Neural cell (in vitro differentiated cells): ENCODE measurements around the gene TIMELESS. TPM values are rescaled to one million over a fixed set of nuclear protein-coding genes. Genes with fewer than 3 reads are reported as not detected.

Experiments used
- H2AFZ ChIP-seq: fragments of 200-600, 300-800 bp; sonication (generic), shearing (Covaris generic); 2 replicates; pipeline ENCODE4 v1.6.0; 2014; ENCODE audit warnings: low read depth, mild to moderate bottlenecking, antibody characterized with exemption, low read length, moderate library complexity
- H3F3A ChIP-seq: fragments of 200-600 bp; shearing (Covaris generic); 2 replicates; pipeline ENCODE4 v1.6.1; 2016; ENCODE audit warnings: mild to moderate bottlenecking, moderate library complexity, mixed read lengths, antibody characterized with exemption, low read length; ENCODE audit not compliant: insufficient read depth, poor library complexity, severe bottlenecking
- H3K27ac ChIP-seq: fragments of 200-600, 300-800 bp; sonication (generic), shearing (Covaris generic); 2 replicates; pipeline ENCODE4 v1.5.1; 2014; ENCODE audit warnings: mild to moderate bottlenecking, low read length, moderate library complexity
- H3K27me3 ChIP-seq: fragments of 300-800, 200-600 bp; sonication (generic), shearing (Covaris generic); 2 replicates; pipeline ENCODE4 v1.6.0; 2014; ENCODE audit warnings: mild to moderate bottlenecking, low read depth, low read length, moderate library complexity; ENCODE audit not compliant: insufficient read depth
- H3K36me3 ChIP-seq: fragments of 300-800, 200-600 bp; sonication (generic), shearing (Covaris generic); 2 replicates; pipeline ENCODE4 v1.5.1; 2014; ENCODE audit warnings: mild to moderate bottlenecking, antibody characterized with exemption, low read length, moderate library complexity; ENCODE audit not compliant: insufficient read depth
- H3K4me2 ChIP-seq: fragments of 300-800, 200-600 bp; sonication (generic), shearing (Covaris generic); 2 replicates; pipeline ENCODE4 v1.6.0; 2014; ENCODE audit warnings: mild to moderate bottlenecking, low read length
- H3K4me3 ChIP-seq: fragments of 300-800, 200-600 bp; sonication (generic), shearing (Covaris generic); 2 replicates; pipeline ENCODE4 v1.5.1; 2014; ENCODE audit warnings: mild to moderate bottlenecking, low read length, moderate library complexity
- H3K79me2 ChIP-seq: fragments of 200-600 bp; shearing (Covaris generic); replicated peaks from 2 replicates; pipeline ENCODE4 v1.6.0; 2014; ENCODE audit warnings: mild to moderate bottlenecking, low read length, moderate library complexity; ENCODE audit not compliant: insufficient read depth
- H3K9ac ChIP-seq: fragments of 300-800, 200-600 bp; sonication (generic), shearing (Covaris generic); 2 replicates; pipeline ENCODE4 v1.6.1; 2016; ENCODE audit warnings: mild to moderate bottlenecking, low read length, mixed read lengths
- H3K9me2 ChIP-seq: fragments of 200-600 bp; shearing (Covaris generic); 2 replicates; pipeline ENCODE4 v1.6.1; 2016; ENCODE audit warnings: mild to moderate bottlenecking, low read length, mixed read lengths; ENCODE audit not compliant: insufficient read depth
- H3K9me3 ChIP-seq: fragments of 200-600, 300-800 bp; sonication (generic), shearing (Covaris generic); 2 replicates; pipeline ENCODE4 v1.6.1; 2016; ENCODE audit warnings: mild to moderate bottlenecking, mixed run types, low read length, moderate library complexity, mixed read lengths
- H4K20me1 ChIP-seq: fragments of 200-600 bp; shearing (Covaris generic); 2 replicates; pipeline ENCODE4 v1.6.1; 2016; ENCODE audit warnings: mild to moderate bottlenecking, mixed run types; ENCODE audit not compliant: insufficient read depth
- CTCF ChIP-seq: fragments of 450-650 bp; IDR thresholded peaks from 2 replicates; pipeline ENCODE4 v1.5.1; 2014; ENCODE audit warnings: antibody characterized with exemption, mild to moderate bottlenecking, moderate library complexity; ENCODE audit not compliant: poor library complexity, severe bottlenecking
- EP300 ChIP-seq: fragments of 450-650 bp; conservative IDR thresholded peaks from 2 replicates; pipeline ENCODE4 v1.6.1; 2014; ENCODE audit warnings: antibody characterized with exemption, mild to moderate bottlenecking, moderate library complexity; ENCODE audit not compliant: poor library complexity, severe bottlenecking
- EZH2 ChIP-seq: fragments of 200-600, 300-800 bp; shearing (Covaris generic), sonication (generic); IDR thresholded peaks from 2 replicates; pipeline ENCODE4 v1.6.1; 2014; ENCODE audit warnings: antibody characterized with exemption, low read length, borderline replicate concordance, mild to moderate bottlenecking; ENCODE audit not compliant: insufficient read depth, poor library complexity, severe bottlenecking
- MXI1 ChIP-seq: fragments of 450-650 bp; conservative IDR thresholded peaks from 2 replicates; pipeline ENCODE4 v1.6.1; 2014; ENCODE audit warnings: antibody characterized with exemption, mild to moderate bottlenecking; ENCODE audit not compliant: poor library complexity, severe bottlenecking
- POLR2AphosphoS5 ChIP-seq: IDR thresholded peaks from 2 replicates; pipeline ENCODE4 v1.6.1; 2012
- RAD21 ChIP-seq: fragments of 450-650 bp; conservative IDR thresholded peaks from 2 replicates; pipeline ENCODE4 v1.6.1; 2014; ENCODE audit warnings: antibody characterized with exemption, mild to moderate bottlenecking, moderate library complexity
- REST ChIP-seq: IDR thresholded peaks from 2 replicates; pipeline ENCODE4 v1.6.1; 2012; ENCODE audit warnings: borderline replicate concordance
- SMC3 ChIP-seq: fragments of 450-650 bp; conservative IDR thresholded peaks from 2 replicates; pipeline ENCODE4 v1.6.1; 2014; ENCODE audit warnings: antibody characterized with exemption, mild to moderate bottlenecking, moderate library complexity; ENCODE audit not compliant: poor library complexity
- TAF1 ChIP-seq: IDR thresholded peaks from 2 replicates; pipeline ENCODE4 v1.6.1; 2012; ENCODE audit warnings: low read depth
- polyA plus RNA-seq: library from polyadenylated mRNA; depleted of rRNA; stranded (reverse); fragments of >200 nt; gene quantifications from 2 replicates; pipeline ENCODE4 v1.2.3, GENCODE V29; 2014

Gene TIMELESS
- polyA plus RNA-seq, 1 donor from 2014 or later: 2.5 TPM

- H3K36me3 ChIP-seq: no peaks in the 10 kb centered on the region
- H3K27me3 ChIP-seq: no peaks in the 10 kb centered on the region
- H3K4me2 ChIP-seq: no peak overlapping the region
- H3K79me2 ChIP-seq: no peaks in the 10 kb centered on the region
- no peak overlapping the region for H3K4me3 ChIP-seq
- no peaks in the 10 kb centered on the region for H3F3A ChIP-seq
- no peaks in the 10 kb centered on the region for H3K9me2 ChIP-seq
- peaks cover 3% of the 10 kb centered on the region for H3K9me3 ChIP-seq
- no peak overlapping the region for H3K9ac ChIP-seq
- H4K20me1 ChIP-seq: no peaks in the 10 kb centered on the region
- no peak overlapping the region for H3K27ac ChIP-seq
- H2AFZ ChIP-seq: no peak overlapping the region
- TF ChIP-seq CTCF (no peak), MXI1 (no peak), EP300 (no peak), REST (no peak), TAF1 (no peak), POLR2AphosphoS5 (no peak), SMC3 (no peak), RAD21 (no peak), EZH2 (no peak)
Measured at GRCh38 chr12:56377310-56377988, 71.8 kb downstream of the TIMELESS start.

GRCh38 chr12:56375598-56376434 lies 73.4 kb downstream of the TIMELESS start:
- Histone ChIP-seq H3K4me3 (no peak overlapping the region), H3K79me2 (no peaks in the 10 kb centered on the region), H4K20me1 (no peaks in the 10 kb centered on the region), H3F3A (no peaks in the 10 kb centered on the region), H3K36me3 (no peaks in the 10 kb centered on the region), H2AFZ (no peak overlapping the region), H3K9me3 (peaks cover 3% of the 10 kb centered on the region), H3K9me2 (no peaks in the 10 kb centered on the region), H3K27ac (no peak overlapping the region), H3K4me2 (no peak overlapping the region), H3K27me3 (no peaks in the 10 kb centered on the region), H3K9ac (no peak overlapping the region)
- TF ChIP-seq CTCF (no peak), POLR2AphosphoS5 (no peak), EP300 (no peak), MXI1 (no peak), REST (no peak), RAD21 (no peak), TAF1 (no peak), EZH2 (no peak), SMC3 (no peak)
